ENCODE data around the gene EML4. TPM values are rescaled to one million over a fixed set of nuclear protein-coding genes. Genes with fewer than 3 reads are reported as not detected.
A peak's percentile ranks its signal among the peaks of the same experiment; 100 is the strongest.

Gene EML4
- total and polyA plus RNA-seq, 7 experiments from 2014 or later: 64.9 to 167 (median 141) TPM

GRCh38 chr2:42196403-42197267 lies 27.5 kb downstream of the EML4 start:
- Mint-ChIP-seq H3K27ac (peak overlapping the region in 8 of 9 donors; percentile 17 to 91 (median 74)), H3K27me3 (no peaks in the 10 kb centered on the region), H3K36me3 (peaks cover 0 to 17% (median 5%) of the 10 kb centered on the region in 5 donors), H3K4me1 (peaks cover 54 to 93% (median 84%) of the 10 kb centered on the region in 7 donors), H3K4me3 (peak overlapping the region in 9 of 10 donors; percentile 1 to 66 (median 41)), H3K9me3 (peaks cover 0 to 1% (median 0%) of the 10 kb centered on the region in 11 donors)
- H3K27me3 ChIP-seq (ENCODE audit: control insufficient read depth in 2 of 2, insufficient read depth in 2 of 2, low read length in 2 of 2): no peaks in the 10 kb centered on the region
- DNase-seq (peak in 7 of 9 donors; percentile 56 to 75 (median 68)), ATAC-seq (peak; percentile 91)
- no peaks in the 10 kb centered on the region for H3K36me3 ChIP-seq (ENCODE audit: control insufficient read depth in 2 of 3, insufficient read depth in 3 of 3, low read length in 3 of 3)
- peaks cover 42 to 48% of the 10 kb centered on the region in 2 donors for H3K4me1 ChIP-seq (ENCODE audit: control insufficient read depth in 2 of 2, insufficient read depth in 2 of 2, low read length in 2 of 2)
- ChIA-PET CTCF (interaction anchor here (0.6 to 4.6 kb wide), 24 partner anchors 8 to 326 kb away, joined by 3 to 59 read pairs (median 6); no protein-coding TSS in a partner anchor), POLR2A (interaction anchor here (1.0 to 2.0 kb wide), 8 partner anchors 24 to 100 kb away, joined by 3 to 12 read pairs (median 6); no protein-coding TSS in a partner anchor)
- intact Hi-C loops (cut with micrococcal nuclease): loop anchor here (1.0 to 5.0 kb wide), 12 partner anchors 10 to 356 kb away; partner anchors contain the start of genes EML4 (in 2 of the 2) and COX7A2L (in 1 of the 2)
- H3K27ac ChIP-seq (ENCODE audit: low read depth, low read length): peak overlapping the region; percentile 22
- no peaks in the 10 kb centered on the region for H3K9me3 ChIP-seq (ENCODE audit: control insufficient read depth in 2 of 3, low read length in 3 of 3)
- no peak overlapping the region for H3K4me3 ChIP-seq (ENCODE audit: low read length)

- H3K4me1 ChIP-seq (ENCODE audit: control insufficient read depth in 2 of 2, insufficient read depth in 2 of 2, low read length in 2 of 2): peaks cover 35 to 41% of the 10 kb centered on the region in 2 donors
- Mint-ChIP-seq H3K9me3 (peaks cover 0 to 1% (median 0%) of the 10 kb centered on the region in 11 donors), H3K4me3 (peak overlapping the region in 3 of 10 donors; percentile 20 to 59 (median 25)), H3K27ac (peak overlapping the region in 6 of 9 donors; percentile 27 to 83 (median 52)), H3K27me3 (no peaks in the 10 kb centered on the region), H3K36me3 (peaks cover 0 to 16% (median 5%) of the 10 kb centered on the region in 5 donors), H3K4me1 (peaks cover 45 to 93% (median 85%) of the 10 kb centered on the region in 7 donors)
- H3K27ac ChIP-seq (ENCODE audit: low read depth, low read length): no peak overlapping the region
- ATAC-seq (no peak), DNase-seq (no peak)
- ChIA-PET POLR2A (interaction anchor here (0.6 kb wide), 1 partner anchor 111 kb away, joined by 3 read pairs; no protein-coding TSS in a partner anchor), CTCF (interaction anchor here (1.0 to 2.3 kb wide), 2 partner anchors 102 to 131 kb away, joined by 3 to 27 read pairs; no protein-coding TSS in a partner anchor)
- no peaks in the 10 kb centered on the region for H3K36me3 ChIP-seq (ENCODE audit: control insufficient read depth in 2 of 3, insufficient read depth in 3 of 3, low read length in 3 of 3)
- no peak overlapping the region for H3K4me3 ChIP-seq (ENCODE audit: low read length)
- no peaks in the 10 kb centered on the region for H3K9me3 ChIP-seq (ENCODE audit: control insufficient read depth in 2 of 3, low read length in 3 of 3)
- intact Hi-C loops (cut with micrococcal nuclease): loop anchor here (2.0 to 5.0 kb wide), 3 partner anchors 41 to 355 kb away; no protein-coding TSS in a partner anchor
- H3K27me3 ChIP-seq (ENCODE audit: control insufficient read depth in 2 of 2, insufficient read depth in 2 of 2, low read length in 2 of 2): no peaks in the 10 kb centered on the region
Measured at GRCh38 chr2:42197792-42198191, 28.6 kb downstream of the EML4 start.

- no peak for DNase-seq
- Mint-ChIP-seq H3K27me3 (no peaks in the 10 kb centered on the region), H3K36me3 (peaks cover 0 to 16% (median 5%) of the 10 kb centered on the region in 5 donors), H3K4me1 (peaks cover 38 to 91% (median 83%) of the 10 kb centered on the region in 7 donors), H3K27ac (peak overlapping the region in 7 of 9 donors; percentile 10 to 83 (median 41)), H3K9me3 (peaks cover 0 to 1% (median 0%) of the 10 kb centered on the region in 11 donors), H3K4me3 (peak overlapping the region in 7 of 10 donors; percentile 2 to 66 (median 35))
- Histone ChIP-seq H3K4me1 (ENCODE audit: control insufficient read depth in 2 of 2, insufficient read depth in 2 of 2, low read length in 2 of 2) (peaks cover 30 to 35% of the 10 kb centered on the region in 2 donors), H3K36me3 (ENCODE audit: control insufficient read depth in 2 of 3, insufficient read depth in 3 of 3, low read length in 3 of 3) (no peaks in the 10 kb centered on the region), H3K27ac (ENCODE audit: low read depth, low read length) (no peak overlapping the region), H3K27me3 (ENCODE audit: control insufficient read depth in 2 of 2, insufficient read depth in 2 of 2, low read length in 2 of 2) (no peaks in the 10 kb centered on the region), H3K4me3 (ENCODE audit: low read length) (no peak overlapping the region), H3K9me3 (ENCODE audit: control insufficient read depth in 2 of 3, low read length in 3 of 3) (no peaks in the 10 kb centered on the region)
- POLR2A ChIA-PET: no interaction called here
- no peak for ATAC-seq
- intact Hi-C loops (cut with micrococcal nuclease): loop anchor here in 1 of 2 donors (5.0 kb wide), 1 partner anchor 356 kb away; no protein-coding TSS in a partner anchor
- CTCF ChIA-PET: interaction anchor here (1.0 to 2.3 kb wide), 2 partner anchors 103 to 130 kb away, joined by 3 to 27 read pairs; no protein-coding TSS in a partner anchor
Measured at GRCh38 chr2:42198466-42198865, 29.3 kb downstream of the EML4 start.

- Histone ChIP-seq H3K4me1 (ENCODE audit: control insufficient read depth in 2 of 2, insufficient read depth in 2 of 2, low read length in 2 of 2) (peaks cover 30 to 32% of the 10 kb centered on the region in 2 donors), H3K27me3 (ENCODE audit: control insufficient read depth in 2 of 2, insufficient read depth in 2 of 2, low read length in 2 of 2) (no peaks in the 10 kb centered on the region), H3K27ac (ENCODE audit: low read depth, low read length) (no peak overlapping the region), H3K36me3 (ENCODE audit: control insufficient read depth in 2 of 3, insufficient read depth in 3 of 3, low read length in 3 of 3) (no peaks in the 10 kb centered on the region), H3K4me3 (ENCODE audit: low read length) (no peak overlapping the region), H3K9me3 (ENCODE audit: control insufficient read depth in 2 of 3, low read length in 3 of 3) (no peaks in the 10 kb centered on the region)
- DNase-seq: no peak
- POLR2A ChIA-PET: no interaction called here
- intact Hi-C loops (cut with micrococcal nuclease): loop anchor here in 1 of 2 donors (5.0 kb wide), 1 partner anchor 357 kb away; no protein-coding TSS in a partner anchor
- CTCF ChIA-PET: interaction anchor here (1.2 to 2.3 kb wide), 2 partner anchors 104 to 107 kb away, joined by 6 to 27 read pairs; no protein-coding TSS in a partner anchor
- peaks cover 0 to 1% (median 0%) of the 10 kb centered on the region in 11 donors for H3K9me3 Mint-ChIP-seq
- no peak for ATAC-seq
- peaks cover 0 to 16% (median 5%) of the 10 kb centered on the region in 5 donors for H3K36me3 Mint-ChIP-seq
- H3K27ac Mint-ChIP-seq: peak overlapping the region in 6 of 9 donors; percentile 11 to 63 (median 39)
- H3K4me3 Mint-ChIP-seq: peak overlapping the region in 4 of 10 donors; percentile 2 to 59 (median 32)
- no peaks in the 10 kb centered on the region for H3K27me3 Mint-ChIP-seq
- H3K4me1 Mint-ChIP-seq: peaks cover 34 to 91% (median 83%) of the 10 kb centered on the region in 7 donors
Measured at GRCh38 chr2:42199002-42199401, 29.8 kb downstream of the EML4 start.

GRCh38 chr2:42199626-42200025 lies 30.5 kb downstream of the EML4 start:
- DNase-seq (no peak), ATAC-seq (no peak)
- H3K27ac ChIP-seq (ENCODE audit: low read depth, low read length): no peak overlapping the region
- CTCF ChIA-PET: interaction anchor here (0.5 to 1.8 kb wide), 3 partner anchors 103 to 295 kb away, joined by 4 to 6 read pairs (median 4); no protein-coding TSS in a partner anchor
- POLR2A ChIA-PET: interaction anchor here (2.0 kb wide), 1 partner anchor 29 kb away, joined by 5 read pairs; no protein-coding TSS in a partner anchor
- peaks cover 30 to 32% of the 10 kb centered on the region in 2 donors for H3K4me1 ChIP-seq (ENCODE audit: control insufficient read depth in 2 of 2, insufficient read depth in 2 of 2, low read length in 2 of 2)
- Mint-ChIP-seq H3K9me3 (peaks cover 0 to 1% (median 0%) of the 10 kb centered on the region in 11 donors), H3K4me1 (peaks cover 34 to 91% (median 84%) of the 10 kb centered on the region in 7 donors), H3K27me3 (no peaks in the 10 kb centered on the region), H3K4me3 (peak overlapping the region in 8 of 10 donors; percentile 1 to 59 (median 13)), H3K36me3 (peaks cover 0 to 14% (median 5%) of the 10 kb centered on the region in 5 donors), H3K27ac (peak overlapping the region in 3 of 9 donors; percentile 32 to 67 (median 37))
- no peaks in the 10 kb centered on the region for H3K27me3 ChIP-seq (ENCODE audit: control insufficient read depth in 2 of 2, insufficient read depth in 2 of 2, low read length in 2 of 2)
- intact Hi-C loops (cut with micrococcal nuclease): loop anchor here in 1 of 2 donors (5.0 kb wide), 1 partner anchor 357 kb away; no protein-coding TSS in a partner anchor
- H3K36me3 ChIP-seq (ENCODE audit: control insufficient read depth in 2 of 3, insufficient read depth in 3 of 3, low read length in 3 of 3): no peaks in the 10 kb centered on the region
- no peak overlapping the region for H3K4me3 ChIP-seq (ENCODE audit: low read length)
- no peaks in the 10 kb centered on the region for H3K9me3 ChIP-seq (ENCODE audit: control insufficient read depth in 2 of 3, low read length in 3 of 3)
